Psoas muscle (tissue), 8 donors: ENCODE data around the gene SLC35C1. TPM values are rescaled to one million over a fixed set of nuclear protein-coding genes. Genes with fewer than 3 reads are reported as not detected.

Experiments used
- ATAC-seq, 4 donors: fragments of 200-7000 bp; cut with Tn5 transposase; one replicate each; pipeline ENCODE4 v1.9.1; 2020; ENCODE audit warnings: moderate library complexity in 3 of 4, mild to moderate bottlenecking in 2 of 4
- DNase-seq, 2 donors: peaks; one replicate each; pipeline ENCODE4 v3.0.0-alpha.2; 2020
- H3K27ac ChIP-seq: fragments of 200-600 bp; one replicate; pipeline ENCODE4 v1.8.0; 2022
- H3K27me3 ChIP-seq, 3 donors: fragments of 200-600 bp in 1 of 3; one replicate each; pipeline versions ENCODE4 v1.6.1 to v1.8.0; 2013 to 2022; ENCODE audit warnings: low read length in 2 of 3, mild to moderate bottlenecking in 2 of 3, moderate library complexity in 1 of 3; ENCODE audit not compliant: insufficient read depth in 3 of 3
- H3K36me3 ChIP-seq, 2 donors: fragments of 200-600 bp in 1 of 2; one replicate each; pipeline versions ENCODE4 v1.6.1 to v1.8.0; 2013 to 2022; ENCODE audit warnings: low read depth in 1 of 2, mild to moderate bottlenecking in 1 of 2, moderate library complexity in 1 of 2; ENCODE audit not compliant: insufficient read depth in 1 of 2
- H3K4me1 ChIP-seq: fragments of 200-600 bp; one replicate; pipeline ENCODE4 v1.8.0; 2022
- H3K4me3 ChIP-seq: fragments of 200-600 bp; one replicate; pipeline ENCODE4 v1.8.0; 2022; ENCODE audit warnings: mild to moderate bottlenecking
- H3K9me3 ChIP-seq: fragments of 200-600 bp; one replicate; pipeline ENCODE4 v1.8.0; 2022
- WGBS, 3 donors: extraction: QIAGEN DNeasy Blood & Tissue Kit; methylation state at CpG; one replicate each; pipeline versions ENCODE4 v1.1.6 to v1.1.7; 2013; 5-methylcytosine and 5-hydroxymethylcytosine counted together
- intact Hi-C, 2 donors: fragments of 100-400 bp; cut with DNase I; formaldehyde crosslinking; loops; one replicate each; pipeline versions ENCODE4 v1.11.0 to v1.14.2; 2022
- polyA plus RNA-seq, 3 donors: library from polyadenylated mRNA; stranded (reverse); fragments of 200-250 nt; gene quantifications; one replicate each; pipeline ENCODE4 v1.2.3, GENCODE V29; 2013
- total RNA-seq, 4 donors: library from RNA; stranded (reverse); fragmentation: NEBNext Ultra II Directional in 2 of 4; extraction: Animal tissue kit (Norgen Biotek cat#: 25700) in 2 of 4; gene quantifications; one replicate each; pipeline versions ENCODE4 v1.2.1 to v1.2.4, GENCODE V29; 2021 to 2023
- TF ChIP-seq, protein P1 (sequence below): fragments of 200-600 bp; IDR thresholded peaks from one replicate; pipeline ENCODE4 v1.8.0; 2022; ENCODE audit warnings: antibody characterized with exemption
- donor health status: healthy with polysubstance abuse.
- donor health status: DM: no; HTN: no; CAD: no; lungs with moderate emphysema.
- donor health status: Bipolar disorder and iron deficiency.
- donor health status: healthy.
- donor health status: DM: yes; HTN: yes; CAD: no.
- donor health status: DM: no; HTN: no; CAD: no.
- donor health status: DM: no; HTN: no; CAD: no.
- donor health status: DM: yes; HTN: yes; CAD: no.

Gene SLC35C1
- total and polyA plus RNA-seq, 7 donors, result 5.3 to 11.8 (median 7.4) TPM

DNA sequence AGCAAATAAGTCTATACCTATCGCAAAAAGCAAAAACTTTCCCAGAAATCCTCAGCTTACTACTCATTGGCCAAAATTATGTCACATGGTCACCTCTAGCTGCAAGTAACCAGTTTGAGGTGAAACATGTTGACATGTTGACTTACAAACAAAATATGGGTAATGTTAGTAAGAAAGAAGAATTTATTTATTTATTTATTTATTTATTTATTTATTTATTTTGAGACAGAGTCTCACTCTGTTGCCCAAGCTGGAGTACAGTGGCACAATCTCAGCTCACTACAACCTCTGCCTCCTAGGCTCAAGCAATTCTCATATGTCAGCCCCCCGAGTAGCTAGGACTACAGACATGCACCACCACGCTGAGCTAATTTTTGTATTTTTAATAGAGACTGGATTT lies 5.4 kb upstream of the SLC35C1 start:
- no peak for DNase-seq
- Histone ChIP-seq H3K4me3 (no peak overlapping the region), H3K27me3 (peaks cover 0 to under 1% (median 0%) of the 10 kb centered on the region in 3 donors), H3K4me1 (no peaks in the 10 kb centered on the region), H3K36me3 (no peaks in the 10 kb centered on the region), H3K9me3 (no peaks in the 10 kb centered on the region), H3K27ac (no peak overlapping the region)
- intact Hi-C loops, result no loop called here
- WGBS, 3 donors, result 95 to 97% (median 97%) methylated on average over 3 of the region's 3 CpGs
- TF ChIP-seq, protein P1, sequence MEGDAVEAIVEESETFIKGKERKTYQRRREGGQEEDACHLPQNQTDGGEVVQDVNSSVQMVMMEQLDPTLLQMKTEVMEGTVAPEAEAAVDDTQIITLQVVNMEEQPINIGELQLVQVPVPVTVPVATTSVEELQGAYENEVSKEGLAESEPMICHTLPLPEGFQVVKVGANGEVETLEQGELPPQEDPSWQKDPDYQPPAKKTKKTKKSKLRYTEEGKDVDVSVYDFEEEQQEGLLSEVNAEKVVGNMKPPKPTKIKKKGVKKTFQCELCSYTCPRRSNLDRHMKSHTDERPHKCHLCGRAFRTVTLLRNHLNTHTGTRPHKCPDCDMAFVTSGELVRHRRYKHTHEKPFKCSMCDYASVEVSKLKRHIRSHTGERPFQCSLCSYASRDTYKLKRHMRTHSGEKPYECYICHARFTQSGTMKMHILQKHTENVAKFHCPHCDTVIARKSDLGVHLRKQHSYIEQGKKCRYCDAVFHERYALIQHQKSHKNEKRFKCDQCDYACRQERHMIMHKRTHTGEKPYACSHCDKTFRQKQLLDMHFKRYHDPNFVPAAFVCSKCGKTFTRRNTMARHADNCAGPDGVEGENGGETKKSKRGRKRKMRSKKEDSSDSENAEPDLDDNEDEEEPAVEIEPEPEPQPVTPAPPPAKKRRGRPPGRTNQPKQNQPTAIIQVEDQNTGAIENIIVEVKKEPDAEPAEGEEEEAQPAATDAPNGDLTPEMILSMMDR, result no peak
- ATAC-seq, result no peak

DNA sequence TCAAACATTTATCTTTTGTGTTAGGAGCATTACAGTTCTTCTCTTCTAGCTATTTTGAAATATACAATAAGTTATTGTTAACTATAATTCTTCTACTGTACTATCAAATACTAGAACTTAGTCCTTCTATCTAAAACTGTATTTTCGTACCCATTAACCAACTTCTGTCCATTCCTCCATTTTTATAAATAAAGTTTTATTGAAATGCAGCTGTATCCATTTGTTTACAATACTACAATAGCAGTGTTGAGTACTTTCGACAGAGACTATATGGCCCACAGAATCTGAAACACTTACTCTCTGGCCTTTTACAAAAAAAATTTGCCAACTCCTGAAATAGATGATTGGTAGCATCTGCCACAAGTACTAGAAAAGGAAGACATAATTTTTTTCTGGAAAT lies 4.7 kb upstream of the SLC35C1 start:
- 90 to 96% (median 94%) methylated on average over 2 of the region's 2 CpGs for WGBS, 3 donors
- TF ChIP-seq, protein P1, result no peak
- Histone ChIP-seq H3K9me3 (no peaks in the 10 kb centered on the region), H3K27ac (no peak overlapping the region), H3K4me3 (no peak overlapping the region), H3K4me1 (no peaks in the 10 kb centered on the region), H3K27me3 (no peaks in the 10 kb centered on the region), H3K36me3 (no peaks in the 10 kb centered on the region)
- ATAC-seq, result no peak
- intact Hi-C loops, result no loop called here
- DNase-seq, result no peak

DNA sequence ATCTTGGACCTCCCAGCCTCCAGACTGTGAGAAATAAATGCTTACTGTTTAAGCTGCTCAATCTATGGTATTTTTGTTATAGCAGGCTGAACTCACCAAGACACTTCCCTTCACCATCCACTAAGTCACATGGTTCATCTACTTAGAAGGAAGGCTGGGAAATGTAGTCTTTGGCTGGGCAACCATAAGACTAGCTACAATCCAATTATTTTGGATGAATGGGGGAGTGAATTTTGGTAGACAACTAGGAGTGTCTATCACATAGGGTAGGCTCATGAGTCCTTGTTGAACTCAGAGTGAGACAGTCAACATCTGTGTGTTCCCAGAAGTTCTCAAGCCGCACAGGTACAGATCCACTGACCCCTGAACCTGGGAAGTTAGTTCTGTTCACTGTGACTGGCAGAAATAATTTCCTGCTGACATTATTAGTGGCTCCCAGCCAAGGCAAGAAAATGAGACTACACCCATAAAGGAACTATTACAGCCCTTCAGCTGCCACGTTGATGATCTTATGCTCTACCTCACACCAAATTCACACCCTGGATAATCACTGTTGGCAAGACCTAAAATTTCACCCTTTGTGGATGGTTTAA lies 3.1 kb upstream of the SLC35C1 start:
- Histone ChIP-seq H3K27me3 (no peaks in the 10 kb centered on the region), H3K4me3 (no peak overlapping the region), H3K9me3 (no peaks in the 10 kb centered on the region), H3K36me3 (no peaks in the 10 kb centered on the region), H3K4me1 (peaks cover 14% of the 10 kb centered on the region), H3K27ac (no peak overlapping the region)
- no peak for ATAC-seq
- intact Hi-C loops, result no loop called here
- DNase-seq, result no peak
- TF ChIP-seq, protein P1, result no peak
- WGBS, 3 donors, result 61 to 69% (median 68%) methylated on average over 2 of the region's 2 CpGs

DNA sequence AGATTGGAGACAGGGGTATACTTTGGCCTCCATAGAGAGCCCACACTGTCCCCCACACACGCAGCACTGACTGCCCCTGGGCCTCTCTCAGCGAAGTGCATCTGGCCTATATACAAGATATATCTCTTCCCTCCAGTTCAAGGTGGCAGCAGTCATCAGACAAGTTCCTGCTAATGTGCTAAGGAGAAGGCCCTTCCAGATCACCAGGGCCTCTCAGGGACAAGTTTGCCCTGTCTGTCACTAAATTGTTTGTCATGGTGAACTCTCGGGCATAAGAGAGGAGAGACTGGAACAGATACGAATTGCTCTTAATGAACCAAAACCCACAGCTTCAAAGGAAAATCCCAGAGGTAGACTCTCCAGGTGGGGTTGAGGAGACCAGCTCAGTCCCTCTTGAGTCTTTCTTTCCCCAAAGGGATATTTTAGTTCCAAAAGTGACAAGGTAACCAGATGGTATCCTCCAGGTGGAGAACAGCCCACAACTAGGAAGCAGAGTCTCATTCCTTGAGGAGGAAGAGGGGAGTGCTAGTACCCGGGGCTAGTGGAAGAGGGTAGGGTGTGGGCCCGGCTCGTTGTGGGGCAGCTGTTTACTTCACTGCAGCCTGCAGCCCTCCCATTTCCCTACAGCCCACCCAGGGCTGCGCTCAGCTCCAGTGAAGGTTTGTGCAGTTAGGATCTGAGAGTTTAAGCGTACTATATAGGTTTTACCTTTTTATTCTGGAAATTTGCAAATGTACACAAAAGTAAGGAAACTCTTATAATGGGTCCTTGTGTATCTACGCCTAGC lies 2.2 kb upstream of the SLC35C1 start:
- ATAC-seq (no peak), DNase-seq (no peak)
- no peak overlapping the region for H3K27ac ChIP-seq
- peaks cover 23% of the 10 kb centered on the region for H3K4me1 ChIP-seq
- whole genome bisulfite sequencing, 3 donors, result 91 to 95% (median 95%) methylated on average over 10 of the region's 10 CpGs
- H3K27me3 ChIP-seq, result no peaks in the 10 kb centered on the region
- no peaks in the 10 kb centered on the region for H3K9me3 ChIP-seq
- no peak overlapping the region for H3K4me3 ChIP-seq
- TF ChIP-seq, protein P1, result no peak
- H3K36me3 ChIP-seq, result no peaks in the 10 kb centered on the region
- intact Hi-C loops, result no loop called here
